Measurements from ENCODE around the gene SLC35E1.

DNA sequence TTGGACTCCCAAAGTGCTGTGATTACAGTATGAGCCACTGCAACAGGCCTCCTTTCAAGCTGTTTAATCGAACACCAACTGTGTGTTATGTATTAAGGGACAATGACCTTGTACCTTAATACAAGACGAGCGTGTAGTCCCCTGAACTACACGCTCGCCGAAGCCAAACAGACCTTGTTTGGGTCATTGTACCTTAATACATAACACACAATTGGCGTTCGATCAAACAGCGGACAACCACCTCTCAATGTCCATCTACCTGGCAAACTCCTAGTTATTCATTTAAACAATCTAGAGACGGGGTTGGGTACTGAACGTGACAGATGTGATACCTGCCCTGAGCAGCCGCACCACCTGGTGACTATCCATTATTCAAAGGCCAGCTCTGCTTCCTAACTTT is 31.3 kb downstream of the SLC35E1 start:
- TF ChIP-seq, protein P1, sequence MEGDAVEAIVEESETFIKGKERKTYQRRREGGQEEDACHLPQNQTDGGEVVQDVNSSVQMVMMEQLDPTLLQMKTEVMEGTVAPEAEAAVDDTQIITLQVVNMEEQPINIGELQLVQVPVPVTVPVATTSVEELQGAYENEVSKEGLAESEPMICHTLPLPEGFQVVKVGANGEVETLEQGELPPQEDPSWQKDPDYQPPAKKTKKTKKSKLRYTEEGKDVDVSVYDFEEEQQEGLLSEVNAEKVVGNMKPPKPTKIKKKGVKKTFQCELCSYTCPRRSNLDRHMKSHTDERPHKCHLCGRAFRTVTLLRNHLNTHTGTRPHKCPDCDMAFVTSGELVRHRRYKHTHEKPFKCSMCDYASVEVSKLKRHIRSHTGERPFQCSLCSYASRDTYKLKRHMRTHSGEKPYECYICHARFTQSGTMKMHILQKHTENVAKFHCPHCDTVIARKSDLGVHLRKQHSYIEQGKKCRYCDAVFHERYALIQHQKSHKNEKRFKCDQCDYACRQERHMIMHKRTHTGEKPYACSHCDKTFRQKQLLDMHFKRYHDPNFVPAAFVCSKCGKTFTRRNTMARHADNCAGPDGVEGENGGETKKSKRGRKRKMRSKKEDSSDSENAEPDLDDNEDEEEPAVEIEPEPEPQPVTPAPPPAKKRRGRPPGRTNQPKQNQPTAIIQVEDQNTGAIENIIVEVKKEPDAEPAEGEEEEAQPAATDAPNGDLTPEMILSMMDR (IDR thresholded peaks at IDR 0.05), result no peak
- no peak for TF ChIP-seq POLR2A (IDR thresholded peaks at IDR 0.05)
- TF ChIP-seq EP300 (IDR thresholded peaks at IDR 0.05), result no peak
- TF ChIP-seq POLR2AphosphoS5 (IDR thresholded peaks at IDR 0.05), result no peak
